SK-N-SH (cell line): ENCODE measurements around the gene SLC26A4. TPM values are rescaled to one million over a fixed set of nuclear protein-coding genes. Genes with fewer than 3 reads are reported as not detected.
"Not testable (repeated sequence)": the region's sequence is repeated elsewhere in the genome, so short reads cannot be mapped to it uniquely, and the experiment has no call there.

Experiments used
- CTCF ChIA-PET: fragments of 300-600, 350-600 bp; formaldehyde crosslinking; extraction: SDS; loops from one replicate; lab custom pipeline; 2021; lab: Yijun Ruan, JAX
- POLR2A ChIA-PET: fragments of 350-600 bp; sonication (Branson Sonifier 250); formaldehyde crosslinking; extraction: SDS; loops from one replicate; lab custom pipeline; 2020; ENCODE audit warnings: antibody characterized with exemption, inconsistent platforms; lab: Yijun Ruan, JAX
- DNase-seq: peaks from one replicate; pipeline ENCODE4 v3.0.0; 2012
- H2AFZ ChIP-seq: fragments of 200-600 bp; sonication (generic); 2 replicates; pipeline ENCODE4 v1.8.1; 2016; ENCODE audit warnings: antibody characterized with exemption, mild to moderate bottlenecking, low read depth
- H3F3A ChIP-seq: fragments of 200-600 bp; sonication (generic); replicated peaks from 2 replicates; pipeline ENCODE3; 2016; ENCODE audit warnings: antibody characterized with exemption, mild to moderate bottlenecking; ENCODE audit not compliant: insufficient read depth
- H3K27ac ChIP-seq, 2 experiments: fragments of 200-500 bp in 1 of 2; fragments of 200-600 bp in 1 of 2; sonication (Bioruptor generic) in 1 of 2; sonication (generic), shearing (Covaris generic) in 1 of 2; 2 replicates each; pipeline versions ENCODE4 v1.5.1 to v1.6.1; 2014 to 2016; ENCODE audit warnings: low read depth in 2 of 2, inconsistent platforms in 1 of 2, low read length in 1 of 2, mild to moderate bottlenecking in 1 of 2, mixed read lengths in 1 of 2
- H3K27me3 ChIP-seq: fragments of 200-600 bp; sonication (generic), shearing (Covaris generic); 2 replicates; pipeline ENCODE4 v1.6.1; 2016; ENCODE audit warnings: mixed run types; ENCODE audit not compliant: insufficient read depth
- H3K36me3 ChIP-seq, 2 experiments: fragments of 200-500 bp in 1 of 2; fragments of 200-600 bp in 1 of 2; sonication (Bioruptor generic) in 1 of 2; sonication (generic) in 1 of 2; replicated peaks in 1 of 2; 2 replicates each; pipeline versions ENCODE3 to v1.5.1; 2014 to 2016; ENCODE audit warnings: low read length in 1 of 2, mild to moderate bottlenecking in 1 of 2; ENCODE audit not compliant: insufficient read depth in 2 of 2, control insufficient read depth in 1 of 2
- H3K4me1 ChIP-seq, 2 experiments: fragments of 200-500 bp in 1 of 2; fragments of 200-600 bp in 1 of 2; sonication (Bioruptor generic) in 1 of 2; sonication (generic), shearing (Covaris generic) in 1 of 2; 2 replicates each; pipeline versions ENCODE4 v1.5.1 to v1.6.1; 2014 to 2016; ENCODE audit warnings: low read depth in 1 of 2, low read length in 1 of 2, mixed run types in 1 of 2; ENCODE audit not compliant: insufficient read depth in 2 of 2, control insufficient read depth in 1 of 2
- H3K4me2 ChIP-seq: fragments of 200-600 bp; sonication (generic), shearing (Covaris generic); 2 replicates; pipeline ENCODE4 v1.6.1; 2017; ENCODE audit warnings: mixed run types
- H3K4me3 ChIP-seq, 2 experiments: fragments of 200-500 bp in 1 of 2; fragments of 200-600 bp in 1 of 2; sonication (Bioruptor generic) in 1 of 2; sonication (generic), shearing (Covaris generic) in 1 of 2; 2 replicates each; pipeline versions ENCODE4 v1.5.1 to v1.8.1; 2014 to 2016; ENCODE audit warnings: low read depth in 2 of 2, inconsistent platforms in 1 of 2, low read length in 1 of 2, mild to moderate bottlenecking in 1 of 2, mixed read lengths in 1 of 2, moderate library complexity in 1 of 2
- H3K79me2 ChIP-seq: fragments of 200-600 bp; sonication (generic); 2 replicates; pipeline ENCODE4 v1.8.1; 2017; ENCODE audit warnings: mild to moderate bottlenecking; ENCODE audit not compliant: insufficient read depth
- H3K9ac ChIP-seq: fragments of 200-600 bp; sonication (generic); 2 replicates; pipeline ENCODE4 v1.6.1; 2017; ENCODE audit warnings: mixed run types
- H3K9me2 ChIP-seq: fragments of 200-600 bp; sonication (generic); 2 replicates; pipeline ENCODE4 v1.6.1; 2017; ENCODE audit warnings: mixed run types
- H3K9me3 ChIP-seq: fragments of 200-600 bp; sonication (generic); 2 replicates; pipeline ENCODE4 v1.6.1; 2017; ENCODE audit warnings: mixed run types, mild to moderate bottlenecking, moderate library complexity
- H4K20me1 ChIP-seq: fragments of 200-600 bp; sonication (generic); 2 replicates; pipeline ENCODE4 v1.6.1; 2017; ENCODE audit warnings: mild to moderate bottlenecking, mixed run types; ENCODE audit not compliant: insufficient read depth
- CHD2 ChIP-seq: fragments of 150-350 bp; IDR thresholded peaks from 2 replicates; pipeline ENCODE4 v1.6.1; 2018; ENCODE audit warnings: low read length; ENCODE audit not compliant: partially characterized antibody
- CTCF ChIP-seq: fragments of 200-600 bp; sonication (generic); IDR thresholded peaks from 2 replicates; pipeline ENCODE4 v1.6.1; 2017; ENCODE audit warnings: antibody characterized with exemption, mild to moderate bottlenecking, moderate library complexity
- FOSL2 ChIP-seq: IDR thresholded peaks from 2 replicates; pipeline ENCODE4 v1.4.0; 2012; ENCODE audit warnings: low read depth, mild to moderate bottlenecking, moderate library complexity, borderline replicate concordance
- FOXJ3 ChIP-seq: sonication (generic); formaldehyde crosslinking; IDR thresholded peaks from 2 replicates; pipeline ENCODE4 v1.5.1; 2020; ENCODE audit warnings: mild to moderate bottlenecking, missing genetic modification reagents
- FOXM1 ChIP-seq: IDR thresholded peaks from 2 replicates; pipeline ENCODE4 v1.4.0; 2012; ENCODE audit warnings: low read depth, mild to moderate bottlenecking
- GABPA ChIP-seq: IDR thresholded peaks from 2 replicates; pipeline ENCODE4 v1.4.0; 2012; ENCODE audit warnings: low read depth, mild to moderate bottlenecking
- NRF1 ChIP-seq: IDR thresholded peaks from 2 replicates; pipeline ENCODE4 v1.6.1; 2012; ENCODE audit warnings: low read depth, mild to moderate bottlenecking, low read length
- POLR2AphosphoS5 ChIP-seq: IDR thresholded peaks from 2 replicates; pipeline ENCODE4 v1.6.1; 2012; ENCODE audit warnings: low read depth, low read length
- RAD21 ChIP-seq: IDR thresholded peaks from 2 replicates; pipeline ENCODE4 v1.6.1; 2012; ENCODE audit warnings: mild to moderate bottlenecking, low read length
- SIN3A ChIP-seq: IDR thresholded peaks from 2 replicates; pipeline ENCODE4 v1.6.1; 2012; ENCODE audit warnings: low read depth, mild to moderate bottlenecking, low read length, moderate library complexity, borderline replicate concordance
- TAF1 ChIP-seq: IDR thresholded peaks from 2 replicates; pipeline ENCODE4 v1.6.1; 2012; ENCODE audit warnings: low read depth, mild to moderate bottlenecking, low read length, moderate library complexity, borderline replicate concordance
- TEAD4 ChIP-seq: IDR thresholded peaks from 2 replicates; pipeline ENCODE4 v1.4.0; 2012; ENCODE audit warnings: mild to moderate bottlenecking, borderline replicate concordance; ENCODE audit not compliant: insufficient read depth
- USF1 ChIP-seq: IDR thresholded peaks from 2 replicates; pipeline ENCODE4 v1.4.0; 2012; ENCODE audit warnings: low read depth, borderline replicate concordance
- USF2 ChIP-seq: fragments of 150-350 bp; IDR thresholded peaks from 2 replicates; pipeline ENCODE4 v1.6.1; 2017; ENCODE audit warnings: antibody characterized with exemption, low read length, low read depth, borderline replicate concordance
- WGBS: methylation state at CpG from one replicate; pipeline ENCODE4 v1.1.6; 2017; ENCODE audit warnings: low lambda C conversion rate; 5-methylcytosine and 5-hydroxymethylcytosine counted together
- polyA plus RNA-seq, 3 experiments: library from polyadenylated mRNA; depleted of rRNA; stranded (reverse); fragments of >200 nt; gene quantifications; 2 replicates each; pipeline ENCODE4 v1.2.3, GENCODE V29; 2012

The SLC26A4 gene
- polyA plus RNA-seq, 1 of the 3 experiments (the other 2 are of a cell fraction), result 0.61 TPM

- 98% methylated on average over 2 of the region's 2 CpGs for WGBS
- POLR2A ChIA-PET, result no interaction called here
Measured at GRCh38 chr7:107632492-107632865, 28.1 kb upstream of the SLC26A4 start.

GRCh38 chr7:107638594-107638993 is 22.0 kb upstream of the SLC26A4 start:
- CTCF ChIA-PET, result no interaction called here
- POLR2A ChIA-PET, result no interaction called here
- H3F3A ChIP-seq, result peaks cover 4% of the 10 kb centered on the region

More at GRCh38 chr7:107632492-107632865, 28.1 kb upstream of the SLC26A4 start:
- H3K36me3 ChIP-seq, result no peaks in the 10 kb centered on the region
- H3K9me2 ChIP-seq, result no peaks in the 10 kb centered on the region
- H3K27ac ChIP-seq, result no peak overlapping the region
- TF ChIP-seq POLR2AphosphoS5 (no peak), FOSL2 (no peak), TAF1 (no peak), USF2 (no peak)
- TF ChIP-seq, all 33 proteins: peak for 0
- Histone ChIP-seq H3K79me2 (no peaks in the 10 kb centered on the region), H4K20me1 (no peaks in the 10 kb centered on the region), H3K4me1 (peaks cover 0 to 5% of the 10 kb centered on the region in 2 experiments; a peak in 1 of 4 replicates), H3K4me2 (no peak overlapping the region), H3K9me3 (no peaks in the 10 kb centered on the region), H3K9ac (no peak overlapping the region), H3K27me3 (no peaks in the 10 kb centered on the region), H3K4me3 (no peak overlapping the region), H3F3A (no peaks in the 10 kb centered on the region), H2AFZ (no peak overlapping the region)
- CTCF ChIA-PET, result interaction anchor here (1.8 kb wide), 1 partner anchor 13 kb away, joined by 7 read pairs; no protein-coding TSS in a partner anchor
- no peak for DNase-seq

GRCh38 chr7:107639070-107639469 is 21.6 kb upstream of the SLC26A4 start:
- CTCF ChIA-PET, H3K4me2 ChIP-seq, H4K20me1 ChIP-seq, H3K36me3 ChIP-seq, H3F3A ChIP-seq, H3K27me3 ChIP-seq, H3K9me3 ChIP-seq, H3K4me3 ChIP-seq, H3K9me2 ChIP-seq, H2AFZ ChIP-seq, POLR2A ChIA-PET, H3K9ac ChIP-seq, H3K79me2 ChIP-seq, H3K27ac ChIP-seq, DNase-seq: not testable (repeated sequence)
- peaks cover 0 to 12% of the 10 kb centered on the region in 2 experiments; a peak in 1 of 4 replicates for H3K4me1 ChIP-seq
- WGBS, result 74% methylated on average over 2 of the region's 2 CpGs

More at GRCh38 chr7:107638594-107638993, 22.0 kb upstream of the SLC26A4 start:
- no peak overlapping the region for H3K4me2 ChIP-seq
- no peaks in the 10 kb centered on the region for H3K9me2 ChIP-seq
- no peaks in the 10 kb centered on the region for H3K36me3 ChIP-seq
- H3K79me2 ChIP-seq, result no peaks in the 10 kb centered on the region
- no peak for DNase-seq
- H3K27me3 ChIP-seq, result no peaks in the 10 kb centered on the region
- TF ChIP-seq GABPA, result no peak
- no peak for TF ChIP-seq TEAD4
- no peak for TF ChIP-seq FOXJ3 (CRISPR knock-in tag)
- no peak for TF ChIP-seq CTCF
- no peak for TF ChIP-seq NRF1
- no peak for TF ChIP-seq SIN3A
- TF ChIP-seq FOSL2, result no peak
- no peak for TF ChIP-seq RAD21
- no peak for TF ChIP-seq USF1
- TF ChIP-seq FOXM1, result no peak
- TF ChIP-seq CHD2, result no peak
- peaks cover 0 to 7% of the 10 kb centered on the region in 2 experiments; a peak in 1 of 4 replicates for H3K4me1 ChIP-seq
- H3K9ac ChIP-seq, result no peak overlapping the region
- 88% methylated on average over 1 of the region's 1 CpG for WGBS
- H3K4me3 ChIP-seq, result no peak overlapping the region
- no peak overlapping the region for H3K27ac ChIP-seq
- no peaks in the 10 kb centered on the region for H3K9me3 ChIP-seq
- no peaks in the 10 kb centered on the region for H4K20me1 ChIP-seq
- no peak overlapping the region for H2AFZ ChIP-seq
